HL-60 (cell line): Measurements from ENCODE around the gene L3MBTL2.

ENCODE experiments used
- DNase-seq, 2 experiments: peaks; one replicate each; pipeline ENCODE4 v3.0.0-alpha.2; 2010 to 2020; ENCODE audit warnings: low read depth in 1 of 2, low spot score in 1 of 2
- H3K27ac ChIP-seq: fragments of 250-450 bp; sonication (Bioruptor Pico); replicated peaks from 2 replicates; pipeline ENCODE4 v1.5.1; 2020; ENCODE audit warnings: mild to moderate bottlenecking, moderate library complexity
- H3K27me3 ChIP-seq: fragments of 250-450 bp; sonication (Bioruptor Pico); 2 replicates; pipeline ENCODE4 v1.5.1; 2021; ENCODE audit warnings: mild to moderate bottlenecking, moderate library complexity; ENCODE audit not compliant: insufficient read depth, poor library complexity, severe bottlenecking
- H3K4me3 ChIP-seq: replicated peaks from 2 replicates; pipeline ENCODE4 v1.5.1; 2011; ENCODE audit warnings: mild to moderate bottlenecking, control low read depth, low read length; ENCODE audit not compliant: insufficient read depth
- GABPA ChIP-seq: IDR thresholded peaks from 2 replicates; pipeline ENCODE4 v1.6.1; 2012; ENCODE audit warnings: low read depth
- POLR2AphosphoS5 ChIP-seq: IDR thresholded peaks from 2 replicates; pipeline ENCODE4 v1.6.1; 2012; ENCODE audit warnings: low read depth
- REST ChIP-seq: IDR thresholded peaks from 2 replicates; pipeline ENCODE4 v1.6.1; 2012; ENCODE audit warnings: low read depth; ENCODE audit not compliant: insufficient replicate concordance
- SPI1 ChIP-seq: IDR thresholded peaks from 2 replicates; pipeline ENCODE4 v1.6.1; 2012; ENCODE audit warnings: low read depth, mild to moderate bottlenecking, borderline replicate concordance
- TF ChIP-seq, protein P1 (sequence below): IDR thresholded peaks from one replicate; pipeline ENCODE4 v1.5.1; 2011; ENCODE audit warnings: low read length, control low read depth, inconsistent platforms; ENCODE audit not compliant: insufficient read depth

The L3MBTL2 gene

DNA sequence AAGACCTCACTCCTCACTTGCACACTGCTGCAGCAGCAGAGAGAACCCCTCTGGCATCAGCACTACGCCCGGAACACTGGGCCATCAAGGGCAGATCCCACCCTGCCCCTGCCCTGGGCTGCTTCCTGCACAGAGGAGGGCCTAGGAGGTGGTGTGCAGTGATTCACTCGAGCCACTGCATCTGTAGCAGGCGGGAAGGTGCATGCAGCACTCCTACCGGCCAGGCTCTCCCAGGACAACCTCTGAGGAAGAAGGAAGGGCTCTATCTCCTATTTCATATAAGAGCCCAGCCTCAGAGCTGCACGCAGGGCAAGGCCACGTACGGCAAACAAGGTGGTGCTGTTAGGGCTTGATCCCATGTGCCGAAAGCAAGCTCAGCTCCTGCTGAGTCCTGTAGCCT is 66.7 kb downstream of the L3MBTL2 start:
- TF ChIP-seq POLR2AphosphoS5 (no peak), GABPA (no peak), SPI1 (no peak)
- TF ChIP-seq, protein P1, sequence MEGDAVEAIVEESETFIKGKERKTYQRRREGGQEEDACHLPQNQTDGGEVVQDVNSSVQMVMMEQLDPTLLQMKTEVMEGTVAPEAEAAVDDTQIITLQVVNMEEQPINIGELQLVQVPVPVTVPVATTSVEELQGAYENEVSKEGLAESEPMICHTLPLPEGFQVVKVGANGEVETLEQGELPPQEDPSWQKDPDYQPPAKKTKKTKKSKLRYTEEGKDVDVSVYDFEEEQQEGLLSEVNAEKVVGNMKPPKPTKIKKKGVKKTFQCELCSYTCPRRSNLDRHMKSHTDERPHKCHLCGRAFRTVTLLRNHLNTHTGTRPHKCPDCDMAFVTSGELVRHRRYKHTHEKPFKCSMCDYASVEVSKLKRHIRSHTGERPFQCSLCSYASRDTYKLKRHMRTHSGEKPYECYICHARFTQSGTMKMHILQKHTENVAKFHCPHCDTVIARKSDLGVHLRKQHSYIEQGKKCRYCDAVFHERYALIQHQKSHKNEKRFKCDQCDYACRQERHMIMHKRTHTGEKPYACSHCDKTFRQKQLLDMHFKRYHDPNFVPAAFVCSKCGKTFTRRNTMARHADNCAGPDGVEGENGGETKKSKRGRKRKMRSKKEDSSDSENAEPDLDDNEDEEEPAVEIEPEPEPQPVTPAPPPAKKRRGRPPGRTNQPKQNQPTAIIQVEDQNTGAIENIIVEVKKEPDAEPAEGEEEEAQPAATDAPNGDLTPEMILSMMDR: no peak
- H3K27ac ChIP-seq: no peak overlapping the region
- DNase-seq: no peak

GRCh38 chr22:41273128-41273527 is 68.0 kb downstream of the L3MBTL2 start:
- no peak overlapping the region for H3K27ac ChIP-seq

More for the DNA sequence above, 66.7 kb downstream of the L3MBTL2 start:
- no peak overlapping the region for H3K4me3 ChIP-seq
- H3K27me3 ChIP-seq: no peaks in the 10 kb centered on the region

DNA sequence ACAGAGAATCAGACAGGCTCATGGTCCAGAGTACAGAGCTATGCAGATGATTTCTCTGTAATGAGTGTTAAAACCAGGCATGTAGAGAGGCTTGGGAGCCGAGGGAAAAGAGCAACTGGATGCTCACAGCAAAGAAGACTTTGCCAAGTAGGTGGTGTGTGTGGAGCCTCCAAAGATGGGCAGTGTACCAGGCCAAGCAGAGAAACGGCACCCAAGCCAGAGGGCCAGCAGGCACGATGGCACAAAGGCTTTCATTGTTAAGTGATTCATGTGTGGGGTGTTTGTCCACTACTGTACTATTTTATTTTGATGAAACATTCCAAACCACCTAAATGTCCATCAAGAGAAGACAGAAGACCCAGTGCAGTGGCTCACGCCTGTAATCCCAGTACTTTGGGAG is 69.7 kb downstream of the L3MBTL2 start:
- Histone ChIP-seq H3K27ac (no peak overlapping the region), H3K4me3 (no peak overlapping the region), H3K27me3 (no peaks in the 10 kb centered on the region)
- TF ChIP-seq REST (no peak), GABPA (no peak), POLR2AphosphoS5 (no peak), SPI1 (no peak)
- TF ChIP-seq, protein P1: no peak
- DNase-seq: no peak

More at GRCh38 chr22:41273128-41273527, 68.0 kb downstream of the L3MBTL2 start:
- Histone ChIP-seq H3K4me3 (no peak overlapping the region), H3K27me3 (no peaks in the 10 kb centered on the region)
- TF ChIP-seq, protein P1: no peak
- TF ChIP-seq POLR2AphosphoS5: no peak
- TF ChIP-seq SPI1: no peak
- no peak for TF ChIP-seq GABPA
- no peak for TF ChIP-seq REST
- DNase-seq: no peak

DNA sequence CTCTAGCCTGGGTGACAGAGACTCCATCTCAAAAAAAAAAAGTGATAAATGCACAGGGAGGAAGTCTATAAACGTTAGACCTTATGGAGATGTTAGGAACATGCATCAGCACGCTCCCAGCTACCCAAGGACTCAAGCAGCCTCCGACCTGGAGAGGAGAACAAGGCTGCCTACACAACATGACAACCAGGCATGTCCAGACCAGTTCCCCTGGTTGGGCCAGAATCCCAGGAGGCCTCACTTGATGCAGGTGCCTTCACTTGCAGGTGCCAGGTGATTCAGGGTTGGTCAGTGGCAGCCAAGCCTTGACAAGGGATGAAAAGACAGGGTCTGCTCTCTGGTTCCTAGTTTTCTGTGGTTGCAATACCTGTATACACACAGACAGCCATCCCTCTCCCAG is 75.0 kb downstream of the L3MBTL2 start:
- no peak overlapping the region for H3K27ac ChIP-seq
- no peak for DNase-seq

More for the DNA sequence above, 75.0 kb downstream of the L3MBTL2 start:
- TF ChIP-seq POLR2AphosphoS5: no peak
- no peak for TF ChIP-seq SPI1
- TF ChIP-seq, protein P1: no peak
- no peak for TF ChIP-seq REST
- no peak for TF ChIP-seq GABPA
- no peaks in the 10 kb centered on the region for H3K27me3 ChIP-seq
- H3K4me3 ChIP-seq: no peak overlapping the region
